ENCODE results near the gene SMARCA4.
A peak's percentile ranks its signal among the peaks of the same experiment; 100 is the strongest.
"Not testable (repeated sequence)": the region's sequence is repeated elsewhere in the genome, so short reads cannot be mapped to it uniquely, and the experiment has no call there.

Gene SMARCA4

GRCh38 chr19:10935371-10936059 lies 25.3 kb upstream of the SMARCA4 start:
- no peak for TF ChIP-seq CTCF (IDR thresholded peaks at IDR 0.05; ENCODE audit: low read depth, low read length)
- no peak for DNase-seq (ENCODE audit: low read depth in 2 of 2)

GRCh38 chr19:10936661-10937084 lies 24.2 kb upstream of the SMARCA4 start:
- H3K4me3 ChIP-seq (replicated peaks in 1 of 2; ENCODE audit: low read depth in 2 of 2, low read length in 2 of 2), result no peak overlapping the region
- peak; percentile 57 for TF ChIP-seq CTCF (IDR thresholded peaks at IDR 0.05; ENCODE audit: low read depth, low read length)
- peak; percentile 86 to 89 for DNase-seq (ENCODE audit: low read depth in 2 of 2)

More at GRCh38 chr19:10935371-10936059, 25.3 kb upstream of the SMARCA4 start:
- H3K4me3 ChIP-seq (replicated peaks in 1 of 2; ENCODE audit: low read depth in 2 of 2, low read length in 2 of 2), result no peak overlapping the region

DNA sequence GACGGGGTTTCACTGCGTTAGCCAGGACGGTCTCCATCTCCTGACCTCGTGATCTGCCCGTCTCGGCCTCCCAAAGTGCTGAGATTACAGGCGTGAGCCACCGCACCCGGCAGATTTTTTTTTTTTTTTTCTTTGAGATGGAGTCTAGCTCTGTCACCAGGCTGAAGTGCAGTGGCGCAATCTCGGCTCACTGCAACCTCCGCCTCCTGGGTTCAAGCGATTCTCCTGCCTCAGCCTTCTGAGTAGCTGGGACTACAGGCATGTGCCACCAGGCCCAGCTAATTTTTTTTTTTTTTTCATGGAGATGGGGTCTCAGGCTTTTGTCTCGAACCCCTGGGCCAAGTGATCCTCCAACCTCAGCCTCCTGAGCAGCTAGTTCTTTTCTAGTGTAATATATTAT lies 19.2 kb upstream of the SMARCA4 start:
- H3K4me3 ChIP-seq (replicated peaks in 1 of 2; ENCODE audit: low read depth in 2 of 2, low read length in 2 of 2); DNase-seq (ENCODE audit: low read depth in 2 of 2): not testable (repeated sequence)

DNA sequence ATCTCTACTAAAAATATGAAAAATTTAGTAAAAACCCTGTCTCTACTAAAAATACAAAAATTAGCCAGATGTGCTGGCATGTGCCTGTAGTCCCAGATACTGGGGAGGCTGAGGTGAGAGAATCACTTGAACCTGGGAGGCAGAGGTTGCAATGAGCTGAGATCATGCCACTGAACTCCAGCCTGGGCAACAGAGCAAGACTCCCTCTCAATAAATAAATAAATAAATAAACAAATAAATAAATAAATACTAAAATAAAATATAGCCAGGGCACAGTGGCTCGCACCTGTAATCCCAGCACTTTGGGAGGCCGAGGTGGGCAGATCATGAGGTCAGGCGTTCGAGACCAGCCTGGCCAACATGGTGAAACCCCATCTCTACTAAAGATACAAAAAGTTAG lies 17.4 kb upstream of the SMARCA4 start:
- DNase-seq (ENCODE audit: low read depth in 2 of 2), result not testable (repeated sequence)

DNA sequence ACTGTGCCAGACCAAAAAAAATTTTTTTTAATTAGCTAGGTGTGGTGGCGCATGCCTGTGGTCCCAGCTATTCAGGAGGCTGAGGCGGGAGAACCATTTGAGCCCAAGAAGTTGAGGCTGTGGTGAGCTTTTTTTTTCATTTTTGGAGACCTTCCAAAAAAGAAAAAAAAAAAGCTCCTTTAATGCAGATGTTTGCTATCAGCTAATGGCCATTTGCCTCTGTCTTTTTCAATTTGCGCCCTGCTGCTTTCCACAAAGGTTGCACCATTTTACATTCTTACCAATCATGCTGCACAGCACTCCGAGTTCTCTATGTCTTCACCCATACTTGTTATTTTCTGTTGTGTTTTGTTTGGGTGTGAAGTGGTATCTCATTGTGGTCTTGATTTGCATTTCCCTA lies 15.6 kb upstream of the SMARCA4 start:
- TF ChIP-seq CTCF (IDR thresholded peaks at IDR 0.05; ENCODE audit: low read depth, low read length), result no peak

More for the DNA sequence above, 17.4 kb upstream of the SMARCA4 start:
- H3K4me3 ChIP-seq (replicated peaks in 1 of 2; ENCODE audit: low read depth in 2 of 2, low read length in 2 of 2), result not testable (repeated sequence)

DNA sequence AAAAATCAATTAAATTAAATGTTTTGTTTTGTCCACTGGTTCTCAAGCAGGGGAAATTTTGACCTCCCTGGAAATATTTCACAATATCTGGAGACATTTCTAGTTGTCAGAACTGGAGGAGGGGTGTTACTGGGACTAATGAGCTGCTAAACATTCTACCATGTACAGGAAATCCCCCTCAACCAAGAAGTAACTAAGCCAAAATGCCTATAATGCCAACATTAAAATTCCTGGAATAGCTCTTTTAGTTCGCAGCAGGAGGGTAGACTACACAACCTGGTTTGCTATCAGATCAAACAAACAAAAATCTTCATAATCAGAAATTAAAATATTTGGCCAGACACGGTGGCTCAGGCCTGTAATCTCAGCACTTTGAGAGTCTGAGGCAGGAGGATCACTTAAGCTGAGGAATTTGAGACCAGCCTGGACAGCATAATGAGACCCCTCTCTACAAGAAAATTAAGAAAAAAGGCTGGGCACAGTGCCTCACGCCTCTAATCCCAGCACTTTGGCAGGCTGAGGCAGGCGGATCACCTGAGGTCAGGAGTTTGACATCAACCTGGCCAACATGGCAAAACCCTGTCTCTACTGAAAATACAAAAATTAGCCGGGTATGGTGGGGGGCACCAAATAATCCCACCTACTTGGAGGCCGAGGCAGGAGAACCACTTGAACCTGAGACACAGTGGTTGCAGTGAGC lies 13.7 kb upstream of the SMARCA4 start:
- H3K4me3 ChIP-seq (replicated peaks in 1 of 2; ENCODE audit: low read depth in 2 of 2, low read length in 2 of 2), result no peak overlapping the region
- TF ChIP-seq CTCF (IDR thresholded peaks at IDR 0.05; ENCODE audit: low read depth, low read length), result no peak
- peak in 1 of 2 donors; percentile 82 for DNase-seq (ENCODE audit: low read depth in 2 of 2)

More for the DNA sequence above, 15.6 kb upstream of the SMARCA4 start:
- no peak overlapping the region for H3K4me3 ChIP-seq (replicated peaks in 1 of 2; ENCODE audit: low read depth in 2 of 2, low read length in 2 of 2)
- DNase-seq (ENCODE audit: low read depth in 2 of 2), result no peak

- DNase-seq (ENCODE audit: low read depth in 2 of 2), result no peak
Measured at GRCh38 chr19:10952809-10953208, 8.0 kb upstream of the SMARCA4 start.

DNA sequence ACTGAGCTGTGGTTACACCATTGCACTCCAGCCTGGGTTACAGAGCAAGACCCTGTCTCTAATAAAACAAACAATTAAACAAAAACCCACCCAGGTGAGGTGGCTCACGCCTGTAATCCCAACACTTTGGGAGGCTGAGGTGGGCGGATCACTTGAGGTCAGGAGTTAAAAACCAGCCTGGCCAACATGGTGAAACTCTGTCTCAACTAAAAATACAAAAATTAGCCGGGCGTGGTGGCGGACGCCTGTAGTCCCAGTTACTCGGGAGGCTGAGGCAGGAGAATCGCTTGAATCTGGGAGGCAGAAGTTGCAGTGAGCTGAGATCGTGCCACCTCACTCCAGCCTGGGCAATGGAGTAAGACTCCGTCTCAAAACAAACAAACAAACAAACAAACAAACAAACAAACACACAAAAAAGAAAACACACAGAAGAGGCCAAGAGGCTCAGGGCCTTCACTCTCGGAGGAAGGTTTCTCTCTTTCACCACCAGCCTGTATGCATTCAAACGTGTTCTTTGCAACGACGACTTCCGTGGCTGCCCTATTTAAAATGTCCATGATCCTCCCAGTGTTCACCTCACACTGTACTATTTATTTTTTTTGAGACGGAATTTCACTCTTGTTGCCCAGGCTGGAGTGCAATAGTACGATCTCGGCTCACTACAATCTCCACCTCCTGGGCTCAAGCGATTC lies 1.4 kb upstream of the SMARCA4 start:
- DNase-seq (ENCODE audit: low read depth in 2 of 2), result not testable (repeated sequence)

More at GRCh38 chr19:10952809-10953208, 8.0 kb upstream of the SMARCA4 start:
- no peak for TF ChIP-seq CTCF (IDR thresholded peaks at IDR 0.05; ENCODE audit: low read depth, low read length)
- no peak overlapping the region for H3K4me3 ChIP-seq (replicated peaks in 1 of 2; ENCODE audit: low read depth in 2 of 2, low read length in 2 of 2)

More for the DNA sequence above, 1.4 kb upstream of the SMARCA4 start:
- not testable (repeated sequence) for H3K4me3 ChIP-seq (replicated peaks in 1 of 2; ENCODE audit: low read depth in 2 of 2, low read length in 2 of 2)

Measured in cardiac fibroblast (primary cell).